Stimulated activated CD4-positive, alpha-beta T cell treated with anti-CD3 and anti-CD28 coated beads, Interleukin-4, amount 100 ng/mL, for 4 hours (primary cell): ENCODE results near the gene TRIM28.
A peak's percentile ranks its signal among the peaks of the same experiment; 100 is the strongest.
"Not testable (repeated sequence)": the region's sequence is repeated elsewhere in the genome, so short reads cannot be mapped to it uniquely, and the experiment has no call there.

ENCODE experiments used
- DNase-seq, 2 experiments: peaks; one replicate each; pipeline ENCODE4 v3.0.0-alpha.2; 2020

Gene TRIM28

DNA sequence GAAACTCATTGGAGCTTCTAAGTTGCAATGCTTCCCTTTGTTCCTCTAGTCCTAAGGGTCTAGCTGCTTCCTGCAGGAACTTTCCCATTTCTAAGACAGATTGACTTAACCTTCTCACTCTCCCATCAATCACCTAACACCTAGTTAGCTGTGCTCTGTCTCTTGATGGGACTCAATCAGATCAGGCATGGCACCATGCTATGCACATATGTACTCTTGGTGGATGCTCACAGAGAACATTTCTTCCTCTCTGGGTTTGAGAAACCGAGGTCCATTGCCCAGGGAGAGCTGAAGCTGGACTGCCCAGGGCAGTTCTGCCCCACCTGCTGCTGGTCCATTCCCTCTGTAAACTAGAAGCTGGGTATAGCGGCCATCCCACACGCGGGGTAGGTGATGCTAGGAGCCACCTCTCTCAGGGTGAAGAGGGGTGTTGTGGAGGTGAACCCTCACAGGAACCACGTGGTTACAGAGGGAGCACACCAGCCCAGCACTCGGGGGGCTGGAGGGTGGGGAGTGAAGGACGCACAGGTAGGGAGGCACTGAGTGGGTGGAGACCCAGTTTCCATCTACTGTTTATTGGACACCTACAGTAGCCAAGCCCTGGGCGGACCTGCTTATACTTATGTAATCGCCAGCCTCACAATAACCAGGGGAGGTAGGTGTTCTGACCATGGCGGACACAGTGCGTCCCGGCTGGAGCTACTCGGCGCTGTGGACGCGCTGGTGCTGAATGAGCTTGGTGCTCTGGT, 17.7 kb downstream of the TRIM28 start:
- no peak for DNase-seq

DNA sequence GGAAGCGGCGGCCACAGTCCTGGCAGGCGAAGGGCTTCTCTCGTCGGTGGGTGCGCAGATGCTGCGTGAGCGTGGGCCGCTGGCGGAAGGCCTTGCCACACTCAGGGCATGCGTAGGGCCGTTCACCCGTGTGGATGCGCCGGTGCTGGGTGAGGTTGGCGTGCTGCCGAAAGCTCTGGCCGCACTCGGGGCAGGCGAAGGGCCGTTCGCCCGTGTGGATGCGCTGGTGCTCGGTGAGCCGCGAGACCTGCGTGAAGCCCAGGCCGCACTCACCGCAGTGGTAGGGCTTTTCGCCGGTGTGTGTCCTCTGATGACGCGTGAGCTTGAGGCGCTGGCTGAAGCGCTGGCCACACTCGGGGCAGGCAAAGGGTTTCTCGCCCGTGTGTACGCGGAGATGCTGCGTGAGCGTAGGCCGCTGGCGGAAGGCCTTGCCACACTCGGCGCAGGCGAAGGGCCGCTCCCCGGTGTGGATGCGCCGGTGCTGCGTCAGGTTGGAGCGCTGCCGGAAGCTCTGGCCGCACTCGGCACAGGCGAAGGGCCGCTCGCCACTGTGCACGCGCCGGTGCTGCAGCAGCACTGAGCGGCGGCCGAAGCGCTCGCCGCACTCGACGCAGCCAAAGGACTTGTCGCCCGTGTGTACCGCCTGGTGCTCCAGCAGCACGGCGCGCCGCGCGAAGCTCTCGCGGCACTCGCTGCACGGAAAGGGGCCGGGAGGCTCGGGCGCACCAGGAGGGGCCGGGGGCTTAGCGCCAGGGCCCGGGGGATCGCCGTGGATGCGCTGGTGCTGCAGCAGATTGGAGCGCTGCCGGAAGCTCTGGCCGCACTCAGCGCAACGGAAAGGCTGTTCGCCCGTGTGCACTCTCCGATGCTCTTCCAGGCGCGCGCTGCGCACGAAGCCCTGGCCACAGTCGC, 18.5 kb downstream of the TRIM28 start:
- peak in 1 of 2 experiments; percentile 49 for DNase-seq

DNA sequence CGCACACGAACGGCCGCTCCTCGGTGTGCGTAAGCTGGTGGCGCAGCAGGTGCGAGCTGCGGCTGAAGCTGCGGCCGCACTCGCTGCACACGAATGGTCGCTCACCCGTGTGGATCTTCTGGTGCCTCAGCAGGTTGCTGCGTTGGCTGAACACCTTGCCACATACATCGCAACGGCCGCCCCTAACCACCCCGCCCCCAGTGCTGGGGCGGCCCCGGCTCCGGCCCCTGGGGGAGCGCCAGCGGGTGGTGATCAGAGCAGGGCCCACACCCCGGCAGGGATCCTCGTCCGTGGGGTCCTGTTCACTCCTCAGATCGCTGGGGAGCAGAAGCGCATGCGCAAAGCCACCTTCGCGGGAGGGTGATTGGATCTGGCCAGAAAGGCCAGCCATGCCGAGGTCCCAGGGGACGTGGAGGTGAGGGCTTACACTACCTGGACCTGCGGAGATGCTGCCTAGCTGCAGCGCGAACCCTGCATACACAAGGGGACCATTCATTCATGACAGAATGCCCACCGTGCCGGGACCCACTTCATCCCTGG, 19.2 kb downstream of the TRIM28 start:
- DNase-seq = peak in 1 of 2 experiments; percentile 48

DNA sequence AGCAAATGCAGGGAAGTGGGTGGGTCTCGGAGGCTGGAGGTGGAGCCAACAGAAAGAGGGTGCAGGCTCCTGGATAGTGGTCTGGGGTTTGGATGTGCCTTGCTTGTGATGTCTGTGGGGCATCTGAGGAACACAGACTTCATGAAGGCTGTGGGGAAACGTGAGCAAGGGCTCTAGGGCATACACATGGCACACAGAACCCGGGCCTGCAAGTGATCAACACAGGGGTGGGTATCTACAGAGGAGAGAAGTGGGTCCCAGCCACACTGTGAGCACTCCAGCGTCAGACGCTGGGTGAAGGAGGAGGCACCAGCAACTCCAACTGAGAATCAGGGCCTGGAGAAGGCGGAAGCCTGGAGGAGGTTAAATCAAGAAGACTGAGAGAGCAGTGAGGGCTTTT, 20.0 kb downstream of the TRIM28 start:
- no peak for DNase-seq

DNA sequence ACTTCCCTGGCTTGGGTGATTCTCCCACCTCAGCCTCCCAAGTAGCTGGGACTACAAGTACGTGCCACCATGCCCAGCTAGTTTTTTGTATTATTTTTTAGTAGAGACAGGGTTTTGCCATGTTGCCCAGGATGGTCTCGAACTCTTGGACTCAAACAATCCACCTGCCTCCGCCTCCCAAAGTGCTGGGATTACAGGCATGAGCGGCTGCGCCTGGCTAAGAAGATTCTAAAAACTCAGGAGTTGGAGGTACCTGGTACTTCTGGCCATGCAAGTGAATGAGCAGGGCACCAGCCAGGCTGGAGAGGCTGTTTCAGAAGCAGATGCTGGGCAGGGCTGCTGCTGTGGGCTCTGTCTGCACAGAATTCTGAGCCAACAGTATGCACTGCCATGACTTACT, 23.1 kb downstream of the TRIM28 start:
- no peak for DNase-seq

DNA sequence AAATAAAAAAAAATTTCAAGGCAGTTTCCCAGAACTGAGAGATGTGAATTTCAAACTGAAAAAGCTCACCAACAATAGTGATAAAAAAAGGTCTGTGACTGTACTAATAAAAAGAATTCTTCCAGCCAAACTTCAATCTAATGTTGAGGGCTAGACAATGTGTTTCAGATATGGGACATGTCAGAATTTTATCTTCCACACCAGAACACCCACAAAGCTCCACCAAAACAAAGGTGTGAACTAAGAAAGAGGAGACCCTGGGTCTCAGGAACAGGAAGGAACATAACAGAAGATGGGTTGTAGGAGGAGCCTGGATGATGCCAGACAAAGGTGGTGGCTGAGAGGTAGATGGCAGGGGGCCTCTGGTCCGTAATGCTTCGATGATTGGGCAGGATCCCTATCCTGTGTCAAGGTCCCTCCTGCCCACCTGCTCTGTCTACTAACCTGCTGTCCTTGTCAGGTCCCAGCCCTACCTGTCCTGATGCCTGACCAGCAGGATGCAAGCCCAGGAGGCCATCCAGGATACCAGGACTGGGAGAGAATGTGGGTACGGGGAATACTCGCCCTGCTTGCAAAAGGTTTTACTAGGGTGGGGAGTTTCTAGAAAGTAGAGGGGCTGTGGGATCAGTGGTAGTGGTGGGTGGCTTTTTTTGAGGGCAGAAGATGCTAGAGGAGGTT, 24.7 kb downstream of the TRIM28 start:
- DNase-seq = no peak

DNA sequence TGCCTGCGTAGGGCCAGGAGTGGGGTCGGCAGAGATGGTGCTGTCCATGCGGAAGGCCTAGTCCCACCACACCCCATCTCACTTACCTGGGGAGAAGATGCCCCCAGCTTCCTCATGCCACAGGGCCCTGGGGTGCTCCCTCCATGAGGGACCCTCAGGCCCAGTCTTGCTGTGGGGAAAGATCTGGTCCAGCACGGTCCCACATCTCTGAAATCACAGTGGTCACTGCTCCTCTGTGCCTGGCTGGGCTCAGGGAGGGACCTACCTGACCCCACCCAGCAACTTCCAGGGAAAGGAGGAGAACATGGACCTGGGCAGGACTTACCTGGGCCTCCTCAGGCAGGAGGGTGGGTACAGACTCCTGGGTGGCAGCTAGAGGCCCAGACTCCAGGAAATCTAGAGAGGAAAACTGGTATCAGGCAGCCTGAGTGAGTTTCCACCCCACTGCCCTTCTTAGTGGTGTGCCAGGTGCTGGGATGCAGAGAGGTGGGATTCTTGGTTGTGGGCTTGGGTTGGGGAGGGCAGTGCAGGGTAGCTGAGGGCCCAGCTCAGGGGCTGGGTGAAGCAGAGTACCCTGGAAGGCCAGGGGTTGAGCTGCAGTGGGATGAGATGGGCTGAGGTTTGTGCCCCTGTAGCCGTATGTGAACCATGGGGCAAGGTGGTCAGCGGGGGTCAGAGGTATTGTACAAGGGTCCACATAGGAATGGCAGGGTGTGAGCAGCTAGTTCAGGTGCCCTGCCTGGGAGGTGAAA, 25.5 kb downstream of the TRIM28 start:
- no peak for DNase-seq

DNA sequence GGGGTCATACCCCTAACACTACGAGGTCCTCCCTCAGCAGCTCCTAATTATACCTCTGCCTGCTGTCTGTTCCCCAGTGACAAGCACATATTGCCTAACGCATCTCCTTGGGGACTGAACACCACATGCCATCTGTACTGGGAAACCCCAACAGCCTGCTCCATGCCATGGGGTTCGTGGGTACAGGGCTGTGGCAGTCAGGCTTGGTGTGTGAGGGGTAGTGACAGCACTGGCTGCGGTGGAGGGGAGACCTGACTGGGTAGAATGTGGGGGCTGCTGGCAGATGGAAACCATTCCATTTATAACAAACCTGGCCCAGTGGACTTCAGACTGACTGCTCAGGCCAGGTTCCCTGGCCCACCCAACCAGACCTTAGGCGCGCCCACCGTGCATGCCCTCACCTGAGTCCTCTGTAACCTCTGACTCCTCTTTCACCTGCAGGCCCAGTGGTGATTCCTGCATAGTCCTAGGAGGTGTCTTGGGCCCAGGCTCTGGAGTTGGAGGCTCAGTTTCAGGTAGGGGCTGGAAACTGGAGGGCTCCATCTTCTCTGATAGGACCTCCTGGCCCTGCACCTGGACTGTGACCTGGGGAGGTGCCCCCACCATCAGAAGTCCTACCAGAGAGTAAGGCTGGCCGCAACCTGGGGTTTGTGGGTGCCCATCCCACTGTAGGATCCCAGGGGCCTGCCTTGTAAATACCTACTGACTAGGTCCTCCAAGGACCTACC, 26.2 kb downstream of the TRIM28 start:
- no peak for DNase-seq

DNA sequence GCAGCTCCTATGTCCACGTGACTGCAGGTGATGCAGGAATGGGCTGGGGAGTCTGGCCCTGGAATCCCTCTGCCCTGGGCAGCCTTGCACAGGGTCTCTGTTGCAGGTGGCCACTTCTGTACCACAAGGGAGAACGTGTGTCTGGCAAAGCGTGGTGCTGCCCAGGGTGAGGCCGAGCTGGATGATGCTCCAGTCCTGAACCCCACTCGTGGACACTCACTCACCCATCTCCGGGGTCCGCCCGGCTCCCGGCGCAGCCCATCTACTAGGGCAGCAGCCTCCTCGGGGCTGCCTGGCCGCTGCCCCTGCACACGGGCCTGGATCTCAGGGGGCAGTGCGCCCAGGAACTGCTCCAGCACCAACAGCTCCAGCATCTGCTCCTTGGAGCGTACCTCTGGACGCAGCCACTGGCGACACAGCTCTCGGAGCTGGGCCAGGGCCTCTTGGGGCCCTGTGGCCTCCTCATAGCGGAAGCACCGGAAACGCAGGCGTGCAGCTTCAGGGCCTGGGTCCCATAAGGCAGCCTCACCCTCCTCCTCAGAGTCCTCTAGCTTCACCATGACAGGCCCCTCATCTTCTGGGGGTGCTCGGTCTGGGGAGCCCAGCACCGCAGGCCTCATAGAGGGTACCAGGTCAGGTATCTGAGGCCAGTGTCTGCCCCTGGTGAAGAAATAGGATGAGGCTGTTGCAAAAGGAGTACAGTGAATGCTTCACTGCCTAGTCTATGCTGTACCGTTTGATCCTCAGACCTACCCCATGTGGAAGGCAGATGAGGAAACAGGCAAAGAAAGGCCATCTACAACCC, 27.1 kb downstream of the TRIM28 start:
- DNase-seq = no peak

DNA sequence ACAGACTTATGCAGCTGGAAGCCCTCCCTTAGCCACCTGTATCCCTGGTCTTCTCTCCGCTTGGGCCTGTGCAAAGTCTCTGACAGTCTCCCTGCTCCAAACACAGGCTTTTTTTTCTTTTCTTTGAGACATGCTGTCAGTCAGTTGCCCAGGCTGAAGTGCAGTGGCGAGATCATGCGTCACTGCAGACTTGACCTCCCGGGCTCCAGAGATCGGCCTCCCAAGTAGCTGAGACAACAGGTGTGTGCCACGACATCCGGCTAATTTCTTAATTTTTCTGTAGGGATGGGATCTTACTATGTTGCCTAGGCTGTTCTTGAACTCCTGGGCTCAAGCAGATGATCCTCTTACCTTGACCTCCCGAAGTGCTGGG, 27.7 kb downstream of the TRIM28 start:
- DNase-seq = no peak

DNA sequence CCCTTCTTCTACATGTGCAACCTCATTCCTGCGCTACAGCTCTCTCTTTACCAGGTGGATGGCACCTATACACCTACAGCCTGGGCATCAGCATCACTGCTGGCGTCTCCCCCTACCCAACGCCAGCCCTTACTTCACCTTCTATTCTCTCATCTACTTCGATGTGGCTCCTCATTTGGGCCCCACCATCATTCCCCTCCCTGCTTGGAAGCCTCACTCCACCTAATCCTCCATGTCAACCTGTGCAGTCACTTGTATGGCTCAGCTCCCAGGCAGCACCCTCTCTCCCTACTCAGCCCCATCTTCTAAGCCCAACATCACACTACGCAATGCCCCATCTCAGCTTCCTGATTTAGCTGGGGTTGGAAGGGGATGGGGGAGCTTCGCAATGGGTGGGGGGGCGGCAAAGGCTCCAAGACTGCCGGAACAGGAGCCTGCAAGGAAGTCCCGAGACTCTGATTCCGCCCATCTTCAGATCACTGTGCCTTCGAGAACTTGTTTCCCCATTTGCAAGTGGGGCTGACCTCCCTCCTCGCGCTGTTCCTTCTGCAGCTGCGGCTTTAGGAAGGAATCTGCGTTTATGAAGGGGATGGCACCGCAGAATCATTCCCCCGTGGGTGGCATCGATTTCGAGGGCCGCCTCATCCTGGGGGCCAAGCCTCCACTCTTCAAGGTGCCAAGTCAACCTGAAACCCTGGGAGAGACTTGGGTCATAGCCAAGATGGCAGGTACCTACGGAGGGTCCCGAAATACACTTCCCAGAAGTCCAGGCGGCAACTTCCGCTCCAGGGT, 28.4 kb downstream of the TRIM28 start:
- DNase-seq = no peak

DNA sequence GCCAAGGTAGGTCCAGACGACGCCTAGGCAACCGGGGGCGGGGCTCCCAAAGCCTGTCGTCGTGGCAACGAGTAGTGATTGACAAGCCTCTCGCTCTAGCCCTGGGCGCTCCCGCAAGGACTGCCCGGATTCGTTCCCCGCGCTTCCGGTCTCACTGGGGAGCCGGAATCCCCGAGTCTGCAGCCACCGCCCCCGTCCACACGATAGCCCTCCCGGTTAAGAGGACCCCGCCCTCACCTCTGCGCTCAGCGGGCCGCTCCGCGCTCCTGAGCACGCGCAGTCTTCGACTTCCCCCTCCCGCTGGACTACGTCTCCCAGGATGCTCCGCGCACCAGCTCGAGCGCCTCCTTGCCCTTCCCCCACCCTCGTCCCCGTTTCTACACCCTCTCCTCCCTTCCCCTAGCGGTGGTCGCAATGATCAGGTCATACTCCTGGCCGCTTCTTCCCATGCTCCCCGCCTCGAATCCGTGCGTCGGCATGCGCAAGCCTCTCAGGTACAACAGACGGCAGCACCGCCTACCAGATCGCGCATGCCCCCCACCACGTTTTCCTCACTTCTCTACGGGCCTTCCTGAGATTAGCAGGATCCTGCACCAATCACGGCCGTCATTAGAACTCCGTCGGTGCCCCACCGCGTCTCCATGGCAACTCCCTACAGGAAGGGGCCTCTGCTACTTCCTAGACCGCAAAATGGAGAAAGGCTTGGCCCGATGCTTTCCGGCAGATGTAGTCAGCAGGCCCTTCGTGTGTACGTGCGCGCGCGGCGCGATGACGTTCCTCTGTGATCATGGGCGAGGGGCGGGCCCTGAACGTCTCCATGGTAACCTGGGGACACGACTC, 29.2 kb downstream of the TRIM28 start, which contains the start of gene MZF1:
MZF1 (minus strand) TSS at position 518 of the 840 bp plus-strand sequence. CDS start 1,946 bp downstream, outside the sequence.
- peak; percentile 99 to 100 for DNase-seq

DNA sequence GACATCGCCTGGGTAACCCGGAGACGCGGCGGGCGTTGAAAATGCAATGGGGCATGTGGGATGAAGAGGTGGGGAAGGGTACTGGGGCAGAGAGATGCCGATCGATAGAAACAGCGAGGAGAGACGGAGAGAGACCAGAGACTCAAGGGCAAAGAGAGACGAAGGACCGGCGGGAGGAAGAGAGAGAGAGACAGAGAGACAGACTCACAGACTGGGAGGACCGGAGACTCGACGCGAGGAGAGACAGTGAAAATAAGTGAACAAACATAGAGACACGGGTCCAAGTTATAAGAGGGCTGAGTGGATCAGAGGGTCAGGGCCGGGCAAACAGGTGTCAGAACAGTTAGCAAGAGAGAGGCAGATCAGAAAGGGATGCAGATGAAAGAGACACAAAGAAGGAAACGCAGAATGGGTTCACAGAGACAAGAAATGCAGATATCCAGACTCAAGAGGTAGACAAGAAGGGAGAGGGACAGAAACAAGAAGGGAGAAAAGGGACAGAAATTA, 29.8 kb downstream of the TRIM28 start:
- DNase-seq = no peak

DNA sequence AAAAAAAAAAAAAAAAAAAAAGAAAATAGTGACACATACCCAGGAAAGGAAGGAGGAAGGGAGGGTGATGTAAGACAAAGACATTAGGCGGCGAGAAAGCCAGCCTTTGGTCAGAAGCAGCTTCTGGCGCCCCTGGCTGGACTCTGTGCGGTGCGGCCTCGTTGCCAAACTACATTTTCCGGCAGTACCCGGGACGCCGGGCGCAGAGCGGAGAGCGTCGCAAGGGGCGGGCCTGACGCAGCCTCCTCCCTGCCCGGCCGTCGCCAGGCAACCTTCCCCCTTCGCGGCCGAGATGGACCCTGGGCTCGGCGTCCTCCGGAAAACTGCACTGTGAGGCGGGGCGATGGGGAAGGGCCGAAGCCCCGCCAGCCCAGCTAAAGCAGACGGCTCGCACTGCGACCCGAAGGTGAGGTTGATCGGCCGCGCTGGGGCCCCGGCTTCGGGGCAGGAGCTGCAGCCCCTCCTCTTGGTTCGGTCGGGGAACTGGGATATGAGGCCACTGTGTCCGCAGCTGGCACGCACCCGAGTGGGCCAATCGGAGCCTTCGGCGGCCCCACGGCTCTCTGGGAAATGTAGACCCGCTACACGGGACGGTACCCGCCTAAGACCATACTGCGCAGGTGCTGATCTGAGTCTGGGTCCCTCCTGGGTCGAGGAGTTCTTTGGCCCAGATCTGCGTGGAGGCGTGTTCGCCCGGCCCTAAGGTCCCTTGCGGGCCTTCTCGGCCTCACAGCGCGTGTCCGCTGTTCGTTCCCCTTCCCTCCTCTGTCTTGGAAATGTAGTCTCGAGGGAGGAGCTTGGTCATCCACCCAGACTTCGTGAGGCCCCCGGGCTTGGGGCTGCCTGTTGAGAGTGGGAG, 31.5 kb downstream of the TRIM28 start:
- DNase-seq = peak; percentile 64 to 73

DNA sequence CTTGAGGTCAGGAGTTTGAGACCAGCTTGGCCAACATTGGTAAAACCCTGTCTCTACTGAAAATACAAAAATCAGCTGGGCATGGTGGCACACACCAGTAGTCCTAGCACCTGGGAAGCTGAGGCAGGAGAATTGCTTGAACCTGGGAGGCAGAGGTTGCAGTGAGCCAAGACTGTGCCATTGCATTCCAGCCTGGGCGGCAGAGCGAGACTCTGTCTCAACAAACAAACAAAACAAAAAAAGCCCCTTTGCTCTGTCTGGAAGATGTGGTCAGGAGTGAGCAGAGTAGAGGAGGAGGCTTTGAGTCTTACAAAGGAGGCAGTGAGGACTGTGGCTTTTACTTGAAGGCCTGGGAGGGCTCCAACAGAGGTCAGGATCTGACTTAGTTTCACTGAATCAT, 33.7 kb downstream of the TRIM28 start:
- DNase-seq = not testable (repeated sequence)

DNA sequence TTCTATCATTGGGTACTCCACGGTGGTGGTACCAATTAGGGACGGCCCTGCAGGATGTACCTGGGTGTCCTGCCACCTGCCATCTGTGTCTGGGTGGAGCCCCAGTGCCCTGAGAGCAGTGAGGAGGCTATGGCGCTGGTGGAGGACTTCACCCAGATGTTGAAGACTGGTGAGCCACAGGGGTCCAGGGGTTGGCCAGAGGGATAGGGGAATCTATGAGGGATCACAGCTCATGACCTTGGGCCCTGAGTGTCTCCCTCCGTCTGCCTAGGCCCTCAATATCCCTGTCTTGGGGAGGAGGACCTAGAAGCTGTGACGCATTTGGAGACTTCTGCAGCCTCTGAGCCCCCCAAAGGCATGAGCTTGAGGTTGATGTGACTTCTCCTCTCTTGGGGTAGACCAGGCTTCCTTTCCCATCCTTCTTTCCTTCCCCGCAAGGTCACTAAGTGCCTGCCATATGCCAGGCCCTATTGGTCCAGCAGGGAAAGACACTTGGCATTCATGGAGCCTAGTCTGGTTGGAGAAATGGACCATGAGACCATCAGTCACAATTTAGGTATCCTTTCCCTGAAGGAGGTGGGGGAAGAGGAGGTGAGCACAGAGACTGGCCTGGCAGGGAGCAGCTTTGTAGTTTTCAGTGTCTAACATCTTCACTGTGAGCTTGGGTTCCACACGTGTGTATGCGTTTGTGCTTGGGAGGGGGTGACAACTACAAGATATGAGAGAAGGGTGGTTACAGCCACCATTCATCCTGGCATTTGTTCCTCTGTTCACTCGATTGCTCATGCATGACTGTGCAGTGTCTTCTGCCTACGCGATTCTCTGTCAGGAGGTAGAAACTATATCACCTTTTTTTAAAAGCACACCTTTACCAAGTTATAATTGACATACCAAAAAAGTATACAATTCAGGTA, 34.4 kb downstream of the TRIM28 start:
- DNase-seq = no peak
